Activated CD8-positive, alpha-beta memory T cell treated with anti-CD3 and anti-CD28 coated beads, Interleukin-2, amount 50 U/mL, for 48 hours (primary cell): Measurements from ENCODE around the gene AGXT2.

Experiments used
- DNase-seq: peaks from one replicate; pipeline ENCODE4 v3.0.0-alpha.2; 2020

Gene AGXT2

GRCh38 chr5:34957857-34958690, 89.7 kb downstream of the AGXT2 start:
- no peak for DNase-seq

- DNase-seq, result no peak
Measured at GRCh38 chr5:34957321-34957720, 90.4 kb downstream of the AGXT2 start.
